GM19023 (cell line): Measurements from ENCODE around the gene NOD1.
"Not testable (repeated sequence)": the region's sequence is repeated elsewhere in the genome, so short reads cannot be mapped to it uniquely, and the experiment has no call there.

Experiments used
- ATAC-seq: cut with Tn5 transposase; IDR thresholded peaks from one replicate; pipeline ENCODE4 v1.9.1; 2021; ENCODE audit warnings: mild to moderate bottlenecking, moderate library complexity; ENCODE audit not compliant: unreplicated experiment

The NOD1 gene

DNA sequence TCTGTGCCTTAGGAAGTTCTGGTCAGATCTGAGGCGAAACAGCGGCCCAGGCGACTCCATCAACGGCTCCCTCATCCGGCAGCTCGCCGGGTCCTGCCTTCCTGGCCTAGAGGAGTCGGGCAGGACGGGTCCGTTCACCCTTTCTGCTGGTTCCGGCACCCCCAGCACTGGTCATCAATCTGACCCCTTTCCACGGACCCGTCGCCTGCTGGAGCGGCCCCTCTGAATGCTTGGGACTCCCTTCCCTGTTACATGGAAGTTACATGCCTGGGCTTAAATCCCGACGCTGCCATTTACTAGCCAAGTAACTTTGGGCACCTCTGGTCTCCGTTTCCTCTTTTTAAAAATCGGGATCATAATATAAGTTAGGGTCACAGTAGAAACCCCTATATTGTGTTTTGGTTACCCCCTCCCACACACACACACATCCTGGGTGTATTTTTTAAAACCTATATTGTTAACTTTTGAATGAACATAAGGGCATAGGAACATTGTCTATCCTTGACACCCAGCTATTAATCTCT is 26.7 kb upstream of the NOD1 start:
- peak; percentile 28 for ATAC-seq

DNA sequence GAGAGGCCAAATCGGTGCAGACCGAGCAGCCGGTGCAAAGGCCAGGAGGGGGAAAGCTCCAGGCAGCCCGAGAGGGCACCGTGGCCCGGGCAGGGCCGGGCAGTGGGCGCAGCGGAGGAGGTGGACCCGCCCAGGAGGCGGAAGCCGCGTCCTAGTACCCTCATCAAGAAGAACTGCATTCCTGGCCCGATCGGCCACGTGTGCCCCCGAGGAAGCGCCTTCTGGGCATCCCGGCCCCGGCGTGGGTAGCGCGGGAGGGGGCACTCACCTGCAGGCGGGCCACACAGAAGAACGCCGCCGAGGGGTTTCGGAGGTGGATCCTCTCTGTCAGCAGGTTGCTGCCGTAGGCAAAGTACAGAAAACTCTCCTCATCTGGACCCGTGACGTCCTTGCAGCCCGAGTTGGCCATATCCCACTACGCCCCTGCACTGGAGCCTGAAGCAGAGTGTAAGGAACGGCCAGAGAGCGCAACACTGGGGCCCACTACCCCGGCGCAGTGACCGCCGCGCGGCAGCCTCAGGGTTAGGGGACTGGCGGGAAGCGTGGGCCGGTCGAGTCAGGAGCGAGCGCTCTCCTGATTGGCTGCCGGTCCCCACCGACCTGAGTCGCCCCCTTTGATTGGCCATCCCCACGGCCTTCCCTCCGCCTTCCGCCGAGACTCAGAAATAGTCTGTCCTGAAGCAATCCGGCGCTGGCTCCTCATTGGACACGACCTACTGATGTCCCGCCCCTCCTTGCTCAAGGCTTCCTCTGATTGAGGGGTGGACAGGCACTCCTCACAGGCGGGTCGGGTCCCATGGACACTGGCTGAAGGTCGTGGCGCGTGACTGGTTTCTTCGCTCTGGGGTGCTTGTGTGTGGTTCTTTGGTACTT is 26.0 kb upstream of the NOD1 start, which contains the start of gene GGCT:
Gene GGCT, minus strand, starts transcription at position 529 of the 873 bp plus-strand sequence. Its CDS starts 120 bp downstream, at position 409.
- ATAC-seq = peak; percentile 97

DNA sequence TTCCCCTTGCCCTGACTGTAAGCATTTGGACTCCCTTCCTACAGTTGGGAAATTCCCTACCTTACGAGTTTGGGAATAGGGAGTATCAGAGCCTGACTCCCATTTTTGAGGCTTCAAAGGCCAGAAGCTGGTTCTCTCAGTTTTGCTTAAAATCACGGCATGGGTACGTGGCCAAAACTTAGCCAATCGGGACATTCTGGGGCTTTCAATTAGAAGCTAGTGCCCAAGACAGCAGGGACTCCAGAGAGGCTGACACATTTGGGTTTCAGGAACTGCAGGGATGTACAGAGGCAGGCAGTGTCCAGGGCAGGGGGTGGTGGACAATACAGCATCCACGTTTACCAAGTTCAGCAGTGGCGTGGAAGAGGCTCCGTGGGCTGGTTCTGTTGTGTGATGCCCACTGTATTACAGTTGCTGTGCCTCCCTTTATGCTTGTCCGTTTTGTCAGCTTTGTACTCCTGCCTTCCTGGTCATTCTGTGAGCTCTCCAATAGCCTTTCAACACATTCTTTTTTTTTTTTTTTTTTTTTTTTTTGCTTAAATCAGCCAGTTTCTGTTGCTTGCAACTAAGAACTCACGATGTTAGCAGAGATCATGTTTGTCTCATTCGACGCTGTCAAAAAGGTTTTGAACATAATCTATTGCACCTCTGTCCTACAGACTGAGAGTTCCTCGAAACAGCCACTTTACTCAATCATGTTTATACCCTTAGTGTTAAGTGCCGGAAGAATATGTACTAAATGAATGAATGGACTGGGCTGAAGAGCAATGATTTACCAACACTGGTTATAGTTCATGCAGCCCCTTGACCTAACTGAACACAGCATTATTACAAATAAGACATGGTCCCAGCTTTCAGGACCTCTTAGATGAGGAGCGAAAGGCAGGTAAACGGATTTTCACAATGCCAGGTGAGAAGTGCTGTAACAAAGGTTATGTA is 25.0 kb upstream of the NOD1 start:
- no peak for ATAC-seq

DNA sequence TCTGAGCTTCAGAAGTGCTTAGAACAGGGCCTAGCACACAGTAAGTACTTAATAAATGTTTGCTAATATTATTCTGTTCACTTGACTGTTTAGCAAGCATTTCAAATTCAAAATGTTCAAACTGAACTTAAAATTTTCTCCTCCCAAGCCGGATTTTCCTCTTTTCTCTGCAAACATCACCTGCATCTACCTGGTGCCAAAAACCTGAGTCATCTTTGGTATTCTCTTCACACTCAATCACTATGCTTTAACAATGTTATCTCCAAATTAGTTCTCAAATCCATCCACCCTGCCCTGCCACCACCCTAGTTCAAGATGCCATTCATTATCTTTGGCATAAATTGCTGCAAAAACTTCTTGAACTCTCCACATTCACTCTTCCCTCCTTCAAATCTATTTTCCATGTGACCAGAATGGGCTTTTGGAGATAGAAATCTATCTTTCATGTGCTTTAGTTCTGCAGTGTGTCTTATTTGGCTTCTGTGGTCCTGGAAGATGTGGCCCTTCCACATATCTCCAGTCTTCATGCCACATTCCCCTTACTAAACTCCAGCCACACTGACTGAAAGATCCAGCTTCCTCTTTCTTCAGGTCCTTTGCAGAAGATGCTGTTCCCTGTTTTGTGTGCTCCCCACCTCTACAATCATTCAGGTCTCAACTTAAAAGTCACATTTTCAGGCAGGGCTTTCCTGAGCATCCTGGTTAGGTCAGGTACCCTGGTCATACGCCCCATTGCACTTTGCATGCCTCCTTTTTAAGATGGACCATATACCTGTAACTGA is 24.1 kb upstream of the NOD1 start:
- ATAC-seq = no peak

DNA sequence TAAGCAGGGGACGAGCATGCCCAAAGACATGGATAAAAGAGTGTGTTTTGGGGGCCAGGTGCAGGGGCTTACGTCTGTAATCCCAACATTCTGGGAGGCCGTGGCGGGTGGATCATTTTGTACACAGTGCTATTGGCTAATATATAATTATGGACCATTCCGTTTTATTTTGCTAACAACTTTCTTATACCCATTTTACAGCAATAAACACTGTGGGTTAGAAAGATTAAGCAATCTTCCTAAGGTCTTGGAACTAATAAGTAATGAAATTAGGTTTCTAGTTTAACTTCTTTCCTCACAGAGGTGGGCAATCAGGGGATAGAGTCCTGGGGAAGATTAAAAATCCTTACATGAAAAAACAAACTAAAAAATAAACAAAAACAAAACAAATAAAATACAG is 22.7 kb upstream of the NOD1 start:
- no peak for ATAC-seq

DNA sequence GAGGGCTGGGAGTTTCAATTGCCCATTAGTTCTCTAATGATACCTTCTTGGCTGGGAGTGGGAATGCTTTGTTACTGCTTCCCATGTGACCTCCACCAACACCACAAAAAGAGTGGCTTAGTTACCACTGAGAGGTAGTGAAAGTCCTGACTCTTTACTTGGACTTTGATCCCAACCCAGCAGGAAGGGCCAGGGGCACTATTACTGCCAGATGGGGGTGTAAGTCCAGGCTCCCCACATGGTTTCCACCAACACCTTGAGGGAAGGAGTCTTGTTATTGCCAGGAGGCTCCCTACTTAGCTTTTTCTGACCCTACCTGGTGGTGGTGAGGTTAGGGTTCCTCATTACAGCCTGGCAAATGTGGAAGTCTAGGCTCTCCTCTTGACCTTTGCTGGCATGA is 14.6 kb upstream of the NOD1 start:
- no peak for ATAC-seq

DNA sequence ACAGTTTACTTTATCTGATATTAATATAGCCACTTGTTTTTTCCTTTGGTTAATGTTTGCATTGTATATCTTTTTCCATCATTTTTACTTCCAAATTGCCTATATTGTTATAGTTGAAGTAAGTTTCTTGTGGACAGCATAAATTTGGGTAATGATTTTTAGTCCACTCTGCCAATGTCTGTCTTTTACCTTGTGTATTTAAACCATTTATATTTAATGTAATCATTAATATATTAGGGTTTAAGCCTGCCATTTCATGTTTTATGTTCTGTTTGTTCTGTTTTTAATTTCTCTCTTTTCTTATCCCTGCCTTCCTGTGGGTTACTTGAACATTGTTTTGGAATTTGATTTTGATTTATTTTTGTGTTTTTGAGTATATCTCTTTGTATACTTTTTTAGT is 12.8 kb upstream of the NOD1 start:
- no peak for ATAC-seq

DNA sequence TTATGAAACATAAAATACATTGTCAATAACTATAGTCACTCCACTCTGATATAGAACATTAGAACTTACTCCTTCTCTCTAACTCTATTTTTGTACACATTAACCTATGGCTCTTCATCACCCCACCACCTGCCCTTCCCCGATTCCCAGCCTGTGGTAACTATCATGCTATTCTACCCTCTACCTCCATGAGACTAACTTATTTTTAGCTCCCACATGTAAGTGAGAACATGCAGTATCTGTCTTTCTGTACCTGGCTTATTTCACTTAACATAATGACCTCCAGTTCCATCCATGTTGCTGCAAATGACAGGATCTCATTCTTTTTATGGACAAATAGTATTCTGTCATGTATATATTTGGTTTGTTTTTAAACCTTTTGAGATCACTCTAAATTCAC is 8.8 kb upstream of the NOD1 start:
- ATAC-seq = no peak

DNA sequence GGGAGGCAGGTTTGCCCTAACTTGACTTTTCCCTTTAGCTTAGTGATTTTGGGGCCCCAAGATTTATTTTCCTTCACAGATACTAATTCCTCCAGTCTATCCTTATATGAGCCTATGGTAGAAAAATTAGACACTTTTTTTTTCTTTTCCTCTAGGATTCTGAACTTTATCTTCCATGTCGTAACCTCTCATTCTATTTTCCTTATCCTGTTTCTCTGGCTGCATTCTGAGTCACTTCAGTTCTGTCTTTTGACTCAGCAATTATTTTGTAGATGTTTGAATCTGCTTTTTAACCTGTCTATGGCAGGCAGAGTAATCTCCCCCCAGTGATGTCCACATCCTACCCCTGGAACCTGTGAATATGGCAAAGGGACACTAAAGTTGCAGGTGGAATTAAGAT is 7.1 kb upstream of the NOD1 start:
- ATAC-seq = no peak

DNA sequence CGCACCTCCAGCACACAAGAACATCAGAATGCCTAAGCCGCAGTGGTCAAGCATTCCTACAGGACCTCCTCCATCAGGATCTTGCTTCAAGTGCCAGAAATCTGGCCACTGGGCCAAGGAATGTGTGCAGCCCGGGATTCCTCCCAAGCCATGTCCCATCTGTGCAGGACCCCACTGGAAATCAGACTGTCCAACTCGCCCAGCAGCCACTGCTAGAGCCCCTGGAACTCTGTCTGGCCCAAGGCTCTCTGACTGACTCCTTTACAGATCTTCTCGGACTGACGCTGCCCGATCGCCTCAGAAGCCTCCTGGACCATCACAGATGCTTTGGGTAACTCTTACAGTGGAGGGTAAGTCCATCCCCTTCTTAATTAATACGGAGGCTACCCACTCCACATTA is 2.8 kb upstream of the NOD1 start:
- not testable (repeated sequence) for ATAC-seq

DNA sequence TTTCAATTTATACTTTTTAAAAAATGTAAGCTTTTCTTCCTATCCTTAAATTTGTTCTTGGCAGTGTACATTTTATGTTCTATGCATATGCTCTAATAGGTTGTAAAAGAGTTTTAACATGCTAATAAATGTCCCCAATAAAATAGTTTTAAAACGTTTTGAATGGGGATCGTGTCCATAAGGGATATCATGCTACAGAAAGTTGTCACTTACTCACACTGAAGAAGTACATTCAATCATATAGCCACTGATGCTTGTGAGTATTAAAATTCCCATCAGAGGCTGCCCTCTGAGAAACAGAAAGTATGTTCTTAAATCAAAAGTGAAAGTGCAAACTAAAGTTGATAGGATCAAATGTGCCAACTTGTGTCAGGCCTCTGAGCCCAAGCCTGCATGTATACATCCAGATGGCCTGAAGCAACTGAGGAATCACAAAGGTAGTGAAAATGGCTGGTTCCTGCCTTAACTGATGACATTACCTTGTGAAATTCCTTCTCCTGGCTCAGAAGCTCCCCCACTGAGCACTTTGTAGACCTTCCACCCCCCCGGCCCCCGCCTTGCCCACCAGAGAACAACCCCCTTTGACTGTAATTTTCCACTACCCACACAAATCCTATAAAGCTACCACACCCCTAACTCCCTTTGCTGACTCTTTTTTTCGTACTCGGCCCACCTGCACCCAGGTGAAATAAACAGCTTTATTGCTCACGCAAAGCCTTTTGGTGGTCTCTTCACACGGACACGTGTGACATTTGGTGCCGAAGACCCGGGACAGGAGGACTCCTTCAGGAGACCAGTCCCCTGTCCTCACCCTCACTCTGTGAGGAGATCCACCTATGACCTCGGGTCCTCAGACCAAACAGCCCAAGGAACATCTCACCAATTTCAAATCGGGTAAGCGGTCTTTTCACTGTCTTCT is 877 bp upstream of the NOD1 start:
- ATAC-seq = no peak

DNA sequence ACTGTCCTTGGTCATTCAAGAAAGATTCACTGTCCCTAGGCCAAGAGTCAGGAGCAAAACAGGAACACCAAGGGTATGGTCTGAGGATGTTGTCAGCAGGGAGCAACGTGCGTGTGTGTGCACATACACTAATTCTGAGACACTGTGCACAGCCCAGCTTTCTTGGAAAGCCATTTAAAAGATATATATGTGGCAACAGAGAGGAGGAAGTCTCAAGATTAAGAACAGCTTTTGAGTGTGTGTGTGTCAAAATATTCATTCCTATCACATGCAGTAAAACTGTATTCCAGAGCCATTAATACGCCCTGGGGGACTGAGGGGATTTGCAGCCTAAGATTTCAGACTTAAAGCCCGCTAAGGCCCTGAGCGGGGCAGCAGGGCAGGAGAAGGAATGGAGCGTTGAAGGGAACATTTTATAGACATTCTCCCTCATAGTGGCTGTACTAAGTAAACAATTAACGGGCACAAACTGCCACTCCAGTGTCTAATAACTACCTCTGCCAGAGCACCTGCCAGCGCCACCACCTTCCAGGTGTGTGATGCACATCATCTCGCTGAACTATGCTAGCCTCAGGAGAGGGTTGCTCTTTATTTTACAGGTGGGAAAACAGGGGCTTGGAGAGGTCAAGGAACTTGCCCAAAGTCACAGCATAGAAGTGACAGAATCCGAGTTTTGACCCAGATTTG is 2.0 kb downstream of the NOD1 start:
- ATAC-seq = no peak

DNA sequence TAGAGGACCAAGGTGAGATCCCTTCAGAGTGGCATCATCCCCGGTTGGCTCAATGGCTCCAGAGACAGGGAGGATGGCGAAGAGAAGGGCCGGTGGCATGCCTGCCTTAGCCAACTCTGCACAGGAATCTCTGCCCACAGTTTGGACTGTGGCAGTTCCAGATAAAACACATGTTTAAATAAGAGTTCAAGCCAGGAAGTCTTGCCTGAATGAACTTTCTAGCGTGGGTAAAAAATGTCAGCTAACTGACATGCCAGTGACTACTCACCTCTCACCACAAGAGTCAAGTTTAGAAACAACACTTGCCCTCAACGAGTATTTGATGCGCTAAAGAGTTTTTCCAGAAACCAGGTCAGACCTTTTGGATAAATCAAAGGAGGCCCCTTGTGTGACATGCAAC is 3.0 kb downstream of the NOD1 start:
- ATAC-seq = no peak

DNA sequence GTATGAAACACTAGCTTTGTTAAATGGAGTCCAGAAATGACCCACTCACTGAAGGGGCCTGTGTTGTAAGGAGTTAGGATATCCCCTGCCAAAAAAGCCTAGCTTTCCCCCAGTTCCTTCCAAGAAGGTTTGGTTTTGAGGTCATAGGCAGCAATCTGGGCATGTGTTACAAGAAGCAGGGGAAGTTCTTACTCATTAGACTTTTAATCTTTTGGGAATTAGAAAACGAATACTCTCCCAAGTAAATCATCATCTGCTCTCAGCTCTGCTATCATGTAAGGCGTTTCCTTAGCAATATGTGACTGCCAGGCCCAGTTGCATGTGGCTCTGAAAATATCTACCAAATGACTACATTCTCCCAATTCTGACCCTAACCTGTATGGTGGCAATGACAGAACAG is 3.7 kb downstream of the NOD1 start:
- ATAC-seq = no peak

DNA sequence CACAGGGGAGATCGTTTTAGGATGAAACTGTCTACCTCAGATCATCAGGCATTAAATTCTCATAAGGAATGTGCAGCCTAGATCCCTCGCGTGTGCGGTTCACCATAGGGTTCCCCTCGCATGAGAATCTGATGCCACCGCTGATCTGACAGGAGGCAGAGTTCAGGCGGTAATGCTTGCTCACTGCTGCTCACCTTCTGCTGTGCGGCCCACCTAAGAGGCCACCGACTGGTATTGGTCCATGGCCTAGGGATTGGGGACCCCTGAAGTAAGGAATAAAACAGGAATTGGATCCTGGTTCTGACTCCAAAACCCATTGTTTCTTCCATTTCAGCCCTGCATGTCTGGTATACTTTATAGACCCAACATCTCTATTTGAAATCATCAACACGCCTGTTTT is 4.1 kb downstream of the NOD1 start:
- ATAC-seq = no peak

DNA sequence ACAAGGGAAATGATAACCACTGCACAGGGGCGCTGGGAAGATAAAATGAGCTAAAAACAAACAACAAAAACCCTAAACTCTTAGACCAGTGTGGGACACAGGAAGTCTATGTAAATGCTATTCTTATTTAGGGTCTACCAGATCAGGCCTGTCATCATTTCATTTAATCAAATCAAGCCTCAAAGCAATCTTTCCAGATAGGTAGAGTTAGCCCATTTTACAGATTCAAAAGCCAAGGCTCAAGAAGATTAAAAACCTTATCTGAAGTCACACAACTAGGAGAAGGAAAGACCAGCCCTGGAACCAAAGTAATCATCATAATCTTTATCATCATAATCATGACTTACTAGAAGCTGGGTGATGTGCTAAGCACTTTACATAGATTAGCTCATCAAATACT is 4.7 kb downstream of the NOD1 start:
- ATAC-seq = no peak

DNA sequence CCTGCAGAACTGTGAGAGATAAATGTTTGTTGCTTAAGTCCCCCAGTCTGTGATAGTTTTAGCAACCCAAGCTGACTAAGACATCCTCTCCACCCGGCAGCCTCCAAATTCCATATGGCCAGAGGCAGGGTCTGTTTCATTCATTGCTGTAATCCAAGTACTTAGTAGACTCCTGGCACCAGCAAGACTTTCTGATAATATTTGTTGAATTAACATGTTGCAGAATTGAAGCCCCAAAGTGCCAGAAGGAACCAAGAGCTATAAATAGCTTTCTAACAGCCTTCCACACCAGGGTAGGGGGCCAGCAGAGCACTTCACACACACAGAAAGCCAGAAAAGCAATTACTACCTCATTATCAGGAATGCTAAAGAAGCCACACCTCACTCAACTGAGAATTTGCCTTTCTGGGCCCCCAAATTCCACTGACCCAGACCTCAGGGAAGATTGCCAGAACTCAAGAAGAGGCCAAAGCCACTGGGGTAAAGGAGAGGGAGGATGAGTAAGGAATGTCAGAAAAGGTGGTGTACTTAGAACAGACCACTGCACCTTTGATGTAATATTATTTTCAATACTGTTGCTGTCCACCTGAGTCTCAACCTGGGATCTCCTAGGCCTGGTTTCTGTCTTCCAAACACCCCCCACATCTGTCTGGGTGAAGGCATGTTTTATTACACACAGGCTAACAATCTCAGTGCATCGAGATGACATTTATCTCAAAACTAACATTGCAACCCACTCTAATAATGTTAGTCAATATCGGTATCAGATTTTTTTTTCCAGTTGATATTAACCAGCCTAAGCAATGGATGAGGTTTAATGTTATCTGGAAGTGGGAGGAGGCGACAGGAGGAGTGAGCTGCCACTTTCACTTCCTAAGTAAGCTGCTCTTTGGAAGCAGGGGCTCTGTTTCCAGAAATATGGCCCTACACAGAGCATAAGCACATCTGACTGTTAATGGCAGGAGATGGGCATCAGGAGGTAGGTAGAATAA is 5.5 kb downstream of the NOD1 start:
- no peak for ATAC-seq
